ENCODE results near the gene ADAR.

Gene ADAR

GRCh38 chr1:154586231-154586630 lies 21.8 kb downstream of the ADAR start:
- DNase-seq (ENCODE audit: low read depth in 2 of 2) = no peak

DNA sequence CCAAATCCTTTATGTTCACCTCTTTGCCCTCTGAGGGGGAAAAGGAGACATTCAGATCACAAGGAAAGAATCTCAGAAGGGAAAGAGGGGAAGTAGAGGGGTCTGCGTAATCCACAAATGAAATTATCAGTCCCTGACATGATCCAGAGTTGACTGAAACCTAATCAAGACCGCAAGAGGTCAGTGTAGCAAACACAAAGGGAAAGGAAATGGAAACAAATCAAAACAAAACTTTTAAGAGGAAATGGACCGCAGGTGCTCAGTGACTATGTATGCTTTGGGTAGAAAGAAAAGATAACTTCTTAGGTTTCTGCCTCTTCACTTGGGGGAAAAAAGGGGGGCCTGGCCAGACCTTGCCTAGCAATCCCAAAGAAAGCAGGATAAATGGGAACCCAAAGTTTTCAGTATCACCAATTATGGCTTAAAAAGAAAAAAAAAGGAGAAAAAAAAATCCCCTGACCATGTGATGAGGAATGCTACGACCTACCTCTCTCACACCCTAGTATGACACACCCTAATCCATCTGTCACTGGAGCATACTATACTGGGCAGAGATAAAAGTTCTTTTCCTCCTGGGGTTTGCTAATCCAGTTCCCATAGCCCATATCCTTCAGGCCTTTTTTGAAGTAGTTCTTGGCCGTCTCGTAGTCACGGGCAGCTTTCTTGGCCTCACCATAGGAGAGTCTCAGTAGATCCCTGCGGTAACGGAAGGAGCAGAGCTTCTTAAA lies 23.6 kb downstream of the ADAR start:
- no peak for DNase-seq (ENCODE audit: low read depth in 2 of 2)

- no peak for DNase-seq (ENCODE audit: low read depth in 2 of 2)
Measured at GRCh38 chr1:154583773-154584172, 24.2 kb downstream of the ADAR start.

DNA sequence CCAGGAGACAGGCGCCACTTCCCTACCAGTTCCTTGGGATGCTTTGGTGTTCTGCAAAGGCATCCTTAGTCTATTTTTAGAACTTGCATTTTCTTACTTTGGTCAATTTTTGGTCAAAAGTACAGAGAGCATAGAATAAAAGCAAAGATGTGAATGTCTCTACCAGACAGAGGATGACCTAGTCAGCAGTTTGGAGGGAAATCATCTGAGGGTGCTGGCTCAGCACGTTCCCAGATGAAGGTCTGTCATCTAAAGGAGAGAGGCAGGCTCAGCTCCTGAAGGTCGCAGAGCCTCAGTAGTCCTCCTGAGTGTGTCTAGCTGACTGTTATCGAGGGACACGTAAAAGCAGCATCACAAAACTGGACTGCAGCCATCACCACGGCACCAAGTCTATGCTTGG lies 25.1 kb downstream of the ADAR start:
- no peak for DNase-seq (ENCODE audit: low read depth in 2 of 2)

GRCh38 chr1:154581766-154582165 lies 26.2 kb downstream of the ADAR start:
- DNase-seq (ENCODE audit: low read depth in 2 of 2) = no peak

GRCh38 chr1:154579374-154579773 lies 28.6 kb downstream of the ADAR start:
- DNase-seq (ENCODE audit: low read depth in 2 of 2) = no peak

GRCh38 chr1:154578058-154578418 lies 29.9 kb downstream of the ADAR start:
- no peak for DNase-seq (ENCODE audit: low read depth in 2 of 2)

GRCh38 chr1:154577346-154578057 lies 30.5 kb downstream of the ADAR start:
- DNase-seq (ENCODE audit: low read depth in 2 of 2) = no peak

GRCh38 chr1:154575951-154576566 lies 31.9 kb downstream of the ADAR start:
- DNase-seq (ENCODE audit: low read depth in 2 of 2) = no peak

DNA sequence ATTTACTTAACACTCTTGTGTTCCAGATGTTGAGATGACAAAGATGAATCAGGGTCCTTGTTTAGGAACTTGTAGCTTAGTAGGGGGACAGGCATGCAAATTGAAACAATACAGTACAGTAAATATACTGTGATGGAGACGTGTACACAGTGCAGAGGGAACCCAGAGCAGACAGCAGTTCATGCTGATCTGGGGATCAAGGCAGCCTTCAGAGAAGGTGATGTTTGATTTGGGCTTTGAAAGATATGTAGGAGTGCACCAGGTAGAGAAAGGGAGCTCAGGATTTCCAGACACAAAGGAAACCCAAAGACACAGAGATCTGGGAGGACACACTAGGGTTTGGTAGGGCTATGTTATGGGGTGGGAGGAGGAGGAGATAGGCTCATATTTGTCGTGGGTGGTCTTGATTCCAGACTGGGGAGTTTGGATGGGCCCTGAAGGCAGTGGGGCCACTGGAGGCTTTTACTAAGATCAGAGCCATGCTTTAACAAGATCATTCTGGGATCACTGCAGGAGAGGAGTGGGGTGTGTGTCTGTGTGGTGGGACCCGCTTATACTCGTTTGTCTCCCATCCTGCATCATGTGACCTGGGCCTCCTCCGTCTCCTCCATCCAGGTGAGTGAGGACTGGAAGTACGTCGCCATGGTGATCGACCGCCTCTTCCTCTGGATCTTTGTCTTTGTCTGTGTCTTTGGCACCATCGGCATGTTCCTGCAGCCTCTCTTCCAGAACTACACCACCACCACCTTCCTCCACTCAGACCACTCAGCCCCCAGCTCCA lies 32.6 kb downstream of the ADAR start:
- DNase-seq (ENCODE audit: low read depth in 2 of 2) = no peak

DNA sequence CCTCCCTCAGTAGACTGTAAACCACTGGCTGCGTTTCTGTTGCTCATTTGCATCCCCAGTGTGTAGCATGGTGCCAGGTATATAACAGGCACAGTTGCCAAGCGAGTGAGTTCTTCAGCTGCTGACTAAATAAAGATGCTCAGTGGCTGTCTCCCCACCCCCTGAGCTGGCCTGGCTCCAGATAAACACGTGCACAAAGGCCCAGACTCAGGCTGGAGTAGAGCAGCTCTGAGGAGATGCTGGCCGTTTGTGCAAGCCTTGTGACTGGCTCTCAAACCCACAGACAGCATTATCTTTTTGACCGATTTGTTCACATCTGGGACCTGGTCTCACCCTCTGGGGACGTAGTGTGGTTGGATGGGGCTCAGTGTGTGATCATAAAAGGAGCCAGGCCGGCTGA lies 33.3 kb downstream of the ADAR start:
- DNase-seq (ENCODE audit: low read depth in 2 of 2) = no peak

DNA sequence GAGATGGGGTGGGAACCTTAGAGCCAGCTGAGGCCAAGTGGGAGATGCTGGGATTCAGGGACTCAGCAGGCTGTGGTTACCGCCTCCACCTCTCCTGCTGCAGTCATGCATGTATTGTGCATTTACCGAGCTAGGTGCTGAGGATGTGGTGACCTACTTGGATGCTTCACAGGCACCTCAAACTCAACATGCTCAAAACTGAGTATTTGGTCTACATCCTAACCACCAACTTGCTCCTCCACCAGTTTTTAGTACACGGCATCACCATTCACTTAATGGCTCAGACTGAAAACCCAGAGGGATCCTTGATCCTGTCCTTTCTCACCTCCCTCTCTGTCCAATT lies 34.8 kb downstream of the ADAR start:
- no peak for DNase-seq (ENCODE audit: low read depth in 2 of 2)

DNA sequence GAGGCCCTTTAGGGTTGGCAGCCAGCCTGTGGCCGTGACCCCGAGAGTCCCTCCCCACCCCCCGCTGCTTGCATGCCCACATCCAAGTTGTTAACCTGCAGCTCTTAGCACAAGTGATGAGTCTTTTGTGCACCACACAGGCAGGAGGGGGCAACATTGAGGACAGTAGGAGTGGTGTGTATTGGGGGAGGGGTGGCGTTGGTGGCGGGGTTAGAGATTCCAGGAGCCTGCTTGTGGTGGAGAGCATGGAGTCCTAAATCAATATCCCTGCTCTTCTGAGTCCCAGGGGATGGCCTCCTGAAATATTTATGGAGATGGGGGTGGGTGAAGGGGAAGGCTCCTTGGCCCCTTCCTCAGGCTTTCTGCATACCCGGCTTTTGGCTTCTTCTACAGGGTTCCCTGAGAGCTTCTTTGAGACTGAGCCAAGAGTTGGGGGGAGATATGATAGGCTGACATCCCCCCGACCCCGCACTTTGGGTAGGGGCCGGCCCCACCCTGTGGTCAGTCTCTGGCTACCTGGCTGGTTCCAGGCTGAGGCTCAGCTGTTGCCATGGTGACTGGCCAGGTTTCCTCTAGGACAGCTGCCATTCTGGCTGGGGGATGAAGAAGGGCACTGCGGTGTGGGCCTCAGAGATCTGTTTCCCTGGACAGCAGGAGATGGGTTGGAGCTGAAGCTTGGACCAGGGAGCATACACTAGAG lies 35.4 kb downstream of the ADAR start:
- DNase-seq (ENCODE audit: low read depth in 2 of 2) = no peak

- no peak for DNase-seq (ENCODE audit: low read depth in 2 of 2)
Measured at GRCh38 chr1:154571964-154572288, 36.1 kb downstream of the ADAR start.

DNA sequence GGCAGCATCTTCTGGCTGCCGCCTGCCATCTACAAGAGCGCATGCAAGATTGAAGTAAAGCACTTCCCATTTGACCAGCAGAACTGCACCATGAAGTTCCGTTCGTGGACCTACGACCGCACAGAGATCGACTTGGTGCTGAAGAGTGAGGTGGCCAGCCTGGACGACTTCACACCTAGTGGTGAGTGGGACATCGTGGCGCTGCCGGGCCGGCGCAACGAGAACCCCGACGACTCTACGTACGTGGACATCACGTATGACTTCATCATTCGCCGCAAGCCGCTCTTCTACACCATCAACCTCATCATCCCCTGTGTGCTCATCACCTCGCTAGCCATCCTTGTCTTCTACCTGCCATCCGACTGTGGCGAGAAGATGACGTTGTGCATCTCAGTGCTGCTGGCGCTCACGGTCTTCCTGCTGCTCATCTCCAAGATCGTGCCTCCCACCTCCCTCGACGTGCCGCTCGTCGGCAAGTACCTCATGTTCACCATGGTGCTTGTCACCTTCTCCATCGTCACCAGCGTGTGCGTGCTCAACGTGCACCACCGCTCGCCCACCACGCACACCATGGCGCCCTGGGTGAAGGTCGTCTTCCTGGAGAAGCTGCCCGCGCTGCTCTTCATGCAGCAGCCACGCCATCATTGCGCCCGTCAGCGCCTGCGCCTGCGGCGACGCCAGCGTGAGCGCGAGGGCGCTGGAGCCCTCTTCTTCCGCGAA lies 36.6 kb downstream of the ADAR start:
- no peak for DNase-seq (ENCODE audit: low read depth in 2 of 2)

DNA sequence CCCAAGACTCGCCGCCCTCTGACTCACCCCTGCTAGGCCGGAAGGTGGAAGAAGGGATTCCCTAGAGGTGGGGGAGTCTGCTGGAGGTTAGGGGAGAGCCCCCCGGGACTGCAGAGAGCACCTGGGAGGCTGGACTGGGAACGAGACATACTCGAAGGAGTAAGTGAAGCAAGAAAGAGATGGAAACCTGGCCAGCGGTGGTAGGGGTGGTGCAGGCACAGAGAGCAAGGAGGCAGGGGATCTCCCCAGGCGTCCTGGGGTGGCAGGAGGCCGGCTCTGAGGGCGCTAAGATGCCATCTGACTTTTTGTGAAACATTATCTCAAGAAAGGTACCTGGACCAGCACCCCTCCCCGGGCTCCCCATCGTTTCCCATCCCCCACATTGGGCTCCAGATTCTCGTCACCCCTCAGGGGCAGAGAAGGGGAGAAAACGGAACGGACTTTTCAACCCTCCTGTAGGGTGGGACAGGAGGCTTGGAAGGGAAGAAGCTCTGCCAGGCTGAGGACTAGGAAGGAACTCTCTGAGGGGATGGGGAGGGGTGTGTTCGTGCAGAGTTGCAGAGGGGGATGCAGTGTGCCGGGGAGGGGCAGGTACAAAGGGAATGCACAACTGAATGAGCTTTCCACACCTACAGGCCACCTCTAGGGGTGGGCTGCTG lies 39.7 kb downstream of the ADAR start:
- no peak for DNase-seq (ENCODE audit: low read depth in 2 of 2)

- peak; percentile 54 to 59 for DNase-seq (ENCODE audit: low read depth in 2 of 2)
Measured at GRCh38 chr1:154567386-154568156, 40.4 kb downstream of the ADAR start, which contains the start of gene CHRNB2. TSS of gene CHRNB2 (plus strand) at chr1:154567778. CDS start at chr1:154568045, 267 bp downstream.

DNA sequence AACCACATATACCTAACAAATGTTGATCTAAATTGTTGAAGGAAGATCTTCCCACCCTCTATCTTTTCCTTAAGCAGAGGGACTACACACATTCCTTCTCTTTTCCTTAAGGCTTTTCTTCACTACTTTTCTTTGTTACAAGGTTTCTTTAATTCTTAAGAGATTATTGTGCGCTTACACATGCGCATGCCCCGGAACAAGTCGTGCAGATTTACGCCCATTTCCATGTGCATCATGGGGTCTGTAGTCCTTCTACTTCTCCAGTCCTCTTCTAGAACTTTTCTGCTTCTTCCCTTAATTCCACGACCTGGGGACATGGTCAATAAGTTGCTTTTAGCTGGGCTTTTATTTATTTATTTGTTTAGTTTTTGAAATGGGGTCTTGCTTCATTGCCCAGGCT lies 42.1 kb downstream of the ADAR start:
- DNase-seq (ENCODE audit: low read depth in 2 of 2) = no peak

DNA sequence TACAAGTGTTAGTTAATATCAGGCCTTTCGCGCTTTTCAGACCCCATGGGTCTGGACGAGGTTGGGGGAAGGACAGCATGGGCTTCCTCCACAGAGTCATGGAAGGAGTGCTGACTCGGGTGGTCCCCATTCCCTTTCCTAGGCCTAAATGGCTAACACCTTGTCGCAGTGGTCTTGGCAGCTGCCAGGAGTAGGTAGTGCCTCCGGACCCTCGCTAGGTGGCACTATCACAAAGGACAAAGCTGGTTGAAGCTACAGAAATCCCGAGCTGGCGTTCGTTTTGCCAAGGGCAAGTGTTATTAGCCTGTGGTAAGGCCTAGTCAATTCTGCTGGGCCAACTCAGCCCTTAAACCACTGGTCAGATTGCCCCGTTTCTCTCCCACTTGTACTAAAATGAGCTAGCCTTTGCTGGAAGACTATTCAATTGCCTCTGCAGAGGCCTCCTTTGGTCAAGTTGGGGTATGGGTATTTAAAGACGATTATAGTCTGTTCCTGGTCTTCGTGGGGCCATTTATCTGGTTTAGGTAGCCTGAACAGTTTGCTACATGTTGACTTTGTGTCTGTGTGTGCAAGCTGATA lies 48.4 kb downstream of the ADAR start:
- peak; percentile 60 to 62 for DNase-seq (ENCODE audit: low read depth in 2 of 2)

Data from stimulated activated CD8-positive, alpha-beta memory T cell treated with anti-CD3 and anti-CD28 coated beads, Interleukin-2, amount 100 ng/mL, for 48 hours (primary cell).